Middle frontal gyrus (tissue), 1 donor: ENCODE measurements around the gene ARID4B.
"Not testable (repeated sequence)": the region's sequence is repeated elsewhere in the genome, so short reads cannot be mapped to it uniquely, and the experiment has no call there.

Experiments used
- DNase-seq: peaks from one replicate; pipeline ENCODE4 v3.0.0-alpha.2; 2015; ENCODE audit warnings: low spot score; ENCODE audit errors: extremely low spot score

Gene ARID4B

GRCh38 chr1:235329139-235329902, 1.3 kb upstream of the ARID4B start:
- no peak for DNase-seq

DNA sequence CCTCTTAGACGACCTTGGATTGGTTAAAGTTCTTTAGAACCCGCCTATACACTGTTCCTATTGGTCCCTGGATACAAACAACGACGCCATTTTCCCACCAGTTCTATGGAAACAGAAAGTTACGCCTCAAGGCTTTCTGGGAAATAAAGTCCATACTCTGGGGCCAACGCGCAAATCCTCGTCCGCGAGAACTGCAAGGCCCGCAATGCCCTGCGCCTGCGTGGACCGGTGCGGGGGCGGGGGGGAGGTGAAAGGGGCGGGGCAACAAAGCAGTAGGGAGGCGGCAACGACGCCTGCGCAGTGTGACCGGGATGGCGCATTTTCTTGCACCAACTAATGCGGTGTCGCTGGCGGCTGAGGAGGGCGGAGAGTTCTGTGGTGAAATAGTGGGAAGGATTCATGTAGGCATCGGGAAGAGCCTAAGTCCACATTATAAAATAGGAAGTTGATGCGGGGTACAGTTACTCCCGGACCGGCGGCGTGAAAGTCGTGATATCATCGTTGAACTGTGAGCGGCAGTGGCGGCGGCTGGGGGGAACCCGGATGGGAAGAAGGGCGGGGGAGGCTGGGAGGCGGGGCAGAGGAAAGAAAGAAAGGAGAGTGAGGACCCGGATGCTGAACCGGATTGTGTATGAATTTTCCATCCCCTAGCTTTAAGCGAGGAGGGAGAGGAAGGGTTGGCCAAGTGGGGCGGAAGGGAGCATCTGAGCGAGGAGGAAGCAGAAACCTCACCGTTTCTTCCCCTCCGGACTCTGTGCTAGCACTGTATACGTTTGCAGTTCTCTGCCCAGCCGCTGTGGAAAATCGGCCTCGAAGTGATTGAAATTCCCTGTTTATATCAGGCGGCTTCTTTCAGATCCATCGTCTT, 526 bp upstream of the ARID4B start, which contains the start of gene GGPS1:
TSS of gene GGPS1 (plus strand) at position 300 of the 868 bp plus-strand sequence. CDS start 6,695 bp downstream, outside the sequence.
- peak; percentile 99 for DNase-seq

GRCh38 chr1:235326719-235327558, 1.0 kb downstream of the ARID4B start:
- DNase-seq = no peak

- no peak for DNase-seq
Measured at GRCh38 chr1:235325854-235326253, 2.1 kb downstream of the ARID4B start.

GRCh38 chr1:235325139-235325538, 2.8 kb downstream of the ARID4B start:
- DNase-seq = no peak

- no peak for DNase-seq
Measured at GRCh38 chr1:235324296-235324695, 3.7 kb downstream of the ARID4B start.

- no peak for DNase-seq
Measured at GRCh38 chr1:235320521-235321179, 7.3 kb downstream of the ARID4B start.

GRCh38 chr1:235319255-235319654, 8.7 kb downstream of the ARID4B start:
- no peak for DNase-seq

- no peak for DNase-seq
Measured at GRCh38 chr1:235317168-235317567, 10.8 kb downstream of the ARID4B start.

DNA sequence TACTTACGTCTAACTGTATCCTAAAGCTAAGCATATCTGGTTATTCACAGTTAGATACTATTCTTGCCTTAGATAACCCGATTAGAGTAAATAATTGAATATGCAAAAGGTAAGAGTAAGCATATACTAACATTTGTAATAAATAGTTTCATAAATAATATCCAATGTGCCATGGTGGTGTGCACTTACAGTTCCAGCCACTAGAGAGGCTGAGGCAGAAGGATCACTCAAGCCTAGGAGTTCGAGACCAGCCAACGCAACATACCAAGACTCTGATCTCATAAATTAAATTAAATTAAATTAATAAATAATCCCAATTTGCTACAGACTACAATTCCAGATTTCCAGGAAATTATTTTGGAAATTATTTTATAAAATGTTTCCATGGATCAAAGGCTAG, 12.2 kb downstream of the ARID4B start:
- DNase-seq = no peak

GRCh38 chr1:235315173-235315572, 12.8 kb downstream of the ARID4B start:
- DNase-seq = no peak

- DNase-seq = no peak
Measured at GRCh38 chr1:235313931-235314678, 13.9 kb downstream of the ARID4B start.

DNA sequence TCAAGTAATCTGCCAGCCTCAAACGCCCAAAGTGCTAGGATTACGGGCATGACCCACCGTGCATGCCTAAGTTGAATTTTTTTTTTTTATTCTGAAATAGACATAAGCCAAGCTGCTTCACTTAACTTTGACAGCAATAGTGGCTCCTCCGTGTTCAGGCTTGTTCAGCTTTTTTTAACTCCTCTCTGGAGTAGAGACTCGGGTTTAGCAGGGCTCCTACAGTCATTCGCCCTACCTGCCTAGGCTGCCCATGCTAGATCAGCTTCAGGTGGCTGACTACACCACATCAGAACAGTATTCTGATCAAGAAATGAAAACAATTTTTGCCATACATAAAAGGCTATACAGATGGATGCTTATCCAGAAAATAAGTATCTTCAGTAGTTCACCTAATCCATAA, 14.7 kb downstream of the ARID4B start:
- DNase-seq = no peak

- DNase-seq = not testable (repeated sequence)
Measured at GRCh38 chr1:235309206-235309605, 18.8 kb downstream of the ARID4B start.

DNA sequence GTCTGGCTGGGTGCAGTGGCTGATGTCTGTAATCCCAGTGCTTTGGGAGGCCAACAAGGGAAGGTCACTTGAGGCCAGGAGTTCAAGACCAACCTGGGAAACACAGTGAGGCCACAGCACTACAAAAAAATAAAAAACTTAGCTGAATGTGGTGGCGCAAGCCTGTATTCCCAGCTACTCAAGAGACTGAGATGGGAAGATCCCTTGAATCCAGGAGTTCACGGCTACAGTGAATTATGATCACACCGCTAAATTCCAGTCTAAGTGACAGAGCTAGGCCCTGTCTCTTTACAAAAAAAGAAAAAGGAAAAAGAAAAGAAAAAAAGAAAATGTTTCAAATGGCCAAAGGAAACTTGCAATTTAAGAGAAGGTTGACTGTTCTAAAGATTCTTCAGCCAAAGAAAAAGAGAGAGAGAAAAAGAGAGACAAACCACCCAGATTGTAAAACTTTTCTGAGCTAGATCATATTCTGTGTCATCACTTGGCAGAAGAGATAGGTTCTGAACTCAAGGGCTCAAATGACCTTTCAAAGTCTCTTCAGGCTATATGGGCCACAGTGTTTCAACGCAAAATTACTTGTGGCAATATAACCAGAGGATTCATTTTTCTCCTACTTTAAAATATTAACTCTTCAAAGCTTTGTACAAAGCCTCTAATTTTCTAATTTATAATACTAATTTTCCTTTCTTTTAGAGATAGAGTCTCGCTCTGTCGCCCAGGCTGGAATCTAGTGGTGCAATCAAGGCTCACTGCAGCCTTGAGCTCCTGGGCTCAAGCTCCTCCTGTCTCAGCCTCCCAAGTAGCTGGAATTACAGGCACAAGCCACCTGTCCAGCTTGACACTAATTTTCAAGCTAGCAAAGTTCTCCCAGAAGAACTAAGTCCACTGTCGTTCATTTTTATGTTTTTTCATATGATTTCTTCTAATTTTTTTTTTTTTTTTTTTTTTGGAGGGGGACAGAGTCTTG, 20.5 kb downstream of the ARID4B start:
- DNase-seq = no peak

DNA sequence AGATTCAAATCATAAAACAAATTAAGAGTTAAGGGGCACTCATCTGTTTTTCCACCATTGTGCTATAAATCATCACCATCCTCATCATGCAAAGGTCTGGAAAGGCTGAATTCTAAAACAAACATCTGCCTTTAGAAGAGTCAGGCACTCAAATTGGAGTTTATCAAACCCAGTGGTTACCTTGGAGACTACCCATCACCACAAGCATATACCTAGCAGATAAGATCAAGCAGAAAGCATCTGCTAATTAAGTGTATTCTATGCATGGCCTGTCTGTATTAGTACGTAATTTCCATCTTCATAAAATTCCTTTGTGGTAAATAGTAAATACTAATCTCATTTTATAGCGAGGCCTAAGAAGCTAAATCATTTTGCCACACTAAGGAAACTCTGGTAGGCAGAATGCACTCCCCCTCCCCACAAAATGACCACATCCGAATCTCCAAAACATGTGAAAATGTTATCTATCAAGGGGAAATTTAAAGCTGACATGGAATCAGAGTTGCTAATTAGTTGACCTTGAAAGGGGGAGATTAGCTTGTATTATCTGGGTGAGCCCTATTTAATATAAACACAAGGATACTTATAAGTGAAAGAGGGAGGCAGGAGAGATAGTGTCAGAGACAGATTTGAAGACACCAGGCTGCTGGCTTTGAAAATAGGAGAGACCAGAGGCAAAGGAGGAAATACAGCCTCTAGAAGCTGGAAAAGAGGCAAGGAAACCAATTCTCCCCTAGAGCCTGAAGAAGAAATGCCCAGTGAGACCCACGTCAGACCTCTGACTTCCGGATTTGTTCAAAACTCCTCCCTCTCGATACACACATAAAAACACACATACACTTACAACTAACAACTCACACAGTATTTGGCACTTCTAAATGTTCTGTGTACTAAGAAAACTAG, 23.2 kb downstream of the ARID4B start:
- no peak for DNase-seq

- DNase-seq = no peak
Measured at GRCh38 chr1:235302143-235302542, 25.8 kb downstream of the ARID4B start.
